Prostate gland (tissue), 2 donors: ENCODE results near the gene NT5DC1.

Experiments
- POLR2A ChIP-seq: fragments of 450-650 bp; IDR thresholded peaks from one replicate; pipeline ENCODE4 v1.6.1; 2016; ENCODE audit warnings: antibody characterized with exemption, mild to moderate bottlenecking
- TF ChIP-seq, protein P1 (sequence below), 4 experiments: fragments of 200-600 bp in 2 of 4; fragments of 450-650 bp in 2 of 4; sonication (generic) in 2 of 4; IDR thresholded peaks; 1 replicate in 3 of 4; 2 replicates in 1 of 4; pipeline ENCODE4 v1.5.1; 2016 to 2019; ENCODE audit warnings: antibody characterized with exemption in 4 of 4, mild to moderate bottlenecking in 2 of 4, moderate library complexity in 2 of 4

- TF ChIP-seq, protein P1, sequence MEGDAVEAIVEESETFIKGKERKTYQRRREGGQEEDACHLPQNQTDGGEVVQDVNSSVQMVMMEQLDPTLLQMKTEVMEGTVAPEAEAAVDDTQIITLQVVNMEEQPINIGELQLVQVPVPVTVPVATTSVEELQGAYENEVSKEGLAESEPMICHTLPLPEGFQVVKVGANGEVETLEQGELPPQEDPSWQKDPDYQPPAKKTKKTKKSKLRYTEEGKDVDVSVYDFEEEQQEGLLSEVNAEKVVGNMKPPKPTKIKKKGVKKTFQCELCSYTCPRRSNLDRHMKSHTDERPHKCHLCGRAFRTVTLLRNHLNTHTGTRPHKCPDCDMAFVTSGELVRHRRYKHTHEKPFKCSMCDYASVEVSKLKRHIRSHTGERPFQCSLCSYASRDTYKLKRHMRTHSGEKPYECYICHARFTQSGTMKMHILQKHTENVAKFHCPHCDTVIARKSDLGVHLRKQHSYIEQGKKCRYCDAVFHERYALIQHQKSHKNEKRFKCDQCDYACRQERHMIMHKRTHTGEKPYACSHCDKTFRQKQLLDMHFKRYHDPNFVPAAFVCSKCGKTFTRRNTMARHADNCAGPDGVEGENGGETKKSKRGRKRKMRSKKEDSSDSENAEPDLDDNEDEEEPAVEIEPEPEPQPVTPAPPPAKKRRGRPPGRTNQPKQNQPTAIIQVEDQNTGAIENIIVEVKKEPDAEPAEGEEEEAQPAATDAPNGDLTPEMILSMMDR (IDR thresholded peaks at IDR 0.05): no peak
- TF ChIP-seq POLR2A: no peak
These were observed 143.6 kb downstream of the NT5DC1 start for GRCh38 chr6:116244284-116244683.
